ENCODE results near the gene GNL3.

GNL3 gene

GRCh38 chr3:52705438-52705687 lies 19.5 kb downstream of the GNL3 start:
- Histone ChIP-seq H2AFZ (ENCODE audit: low read length) (no peak overlapping the region), H3K79me2 (ENCODE audit: insufficient read depth, low read length) (peaks cover 8% of the 10 kb centered on the region; the same call in 1 of the 2 replicates), H3K4me2 (ENCODE audit: low read length) (peak overlapping the region; percentile 81), H3K9ac (ENCODE audit: low read length) (peak overlapping the region; percentile 90), H3K27ac (ENCODE audit: low read depth, low read length, poor library complexity, severe bottlenecking) (peak overlapping the region; percentile 58), H3K4me1 (ENCODE audit: insufficient read depth, low read length, severe bottlenecking) (peaks cover 31% of the 10 kb centered on the region), H3K9me2 (ENCODE audit: low read depth, low read length) (no peaks in the 10 kb centered on the region), H3K4me3 (ENCODE audit: low read depth, low read length, poor library complexity, severe bottlenecking) (peak overlapping the region; percentile 90), H3K36me3 (ENCODE audit: insufficient read depth, low read length) (peaks cover 16% of the 10 kb centered on the region; the same call in 1 of the 2 replicates), H3K27me3 (ENCODE audit: insufficient read depth, low read length) (no peaks in the 10 kb centered on the region), H3F3A (ENCODE audit: insufficient read depth, low read length) (no peaks in the 10 kb centered on the region), H4K20me1 (ENCODE audit: insufficient read depth, low read length) (no peaks in the 10 kb centered on the region), H3K9me3 (ENCODE audit: low read length) (no peaks in the 10 kb centered on the region)
- TF ChIP-seq, protein P1, sequence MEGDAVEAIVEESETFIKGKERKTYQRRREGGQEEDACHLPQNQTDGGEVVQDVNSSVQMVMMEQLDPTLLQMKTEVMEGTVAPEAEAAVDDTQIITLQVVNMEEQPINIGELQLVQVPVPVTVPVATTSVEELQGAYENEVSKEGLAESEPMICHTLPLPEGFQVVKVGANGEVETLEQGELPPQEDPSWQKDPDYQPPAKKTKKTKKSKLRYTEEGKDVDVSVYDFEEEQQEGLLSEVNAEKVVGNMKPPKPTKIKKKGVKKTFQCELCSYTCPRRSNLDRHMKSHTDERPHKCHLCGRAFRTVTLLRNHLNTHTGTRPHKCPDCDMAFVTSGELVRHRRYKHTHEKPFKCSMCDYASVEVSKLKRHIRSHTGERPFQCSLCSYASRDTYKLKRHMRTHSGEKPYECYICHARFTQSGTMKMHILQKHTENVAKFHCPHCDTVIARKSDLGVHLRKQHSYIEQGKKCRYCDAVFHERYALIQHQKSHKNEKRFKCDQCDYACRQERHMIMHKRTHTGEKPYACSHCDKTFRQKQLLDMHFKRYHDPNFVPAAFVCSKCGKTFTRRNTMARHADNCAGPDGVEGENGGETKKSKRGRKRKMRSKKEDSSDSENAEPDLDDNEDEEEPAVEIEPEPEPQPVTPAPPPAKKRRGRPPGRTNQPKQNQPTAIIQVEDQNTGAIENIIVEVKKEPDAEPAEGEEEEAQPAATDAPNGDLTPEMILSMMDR (IDR thresholded peaks at IDR 0.05; ENCODE audit: low read length), result no peak
- TF ChIP-seq EZH2 (IDR thresholded peaks at IDR 0.05; ENCODE audit: borderline replicate concordance, low read length), result no peak

- H3K4me3 ChIP-seq (ENCODE audit: low read depth, low read length, poor library complexity, severe bottlenecking), result peak within 1 kb of the TSS; percentile 90
- peak within 1 kb of the TSS; percentile 90 for H3K9ac ChIP-seq (ENCODE audit: low read length)
- TF ChIP-seq, protein P1 (IDR thresholded peaks at IDR 0.05; ENCODE audit: low read length), result no peak
- no peak for TF ChIP-seq EZH2 (IDR thresholded peaks at IDR 0.05; ENCODE audit: borderline replicate concordance, low read length)
- no peak within 1 kb of the TSS; the same call in 1 of the 2 replicates for H2AFZ ChIP-seq (ENCODE audit: low read length)
- H3K4me1 ChIP-seq (ENCODE audit: insufficient read depth, low read length, severe bottlenecking), result peaks cover 31% of the 10 kb centered on the region
- no peaks in the 10 kb centered on the region for H3K9me3 ChIP-seq (ENCODE audit: low read length)
- peak within 1 kb of the TSS; percentile 81 for H3K4me2 ChIP-seq (ENCODE audit: low read length)
- no peaks in the 10 kb centered on the region for H3K9me2 ChIP-seq (ENCODE audit: low read depth, low read length)
- H4K20me1 ChIP-seq (ENCODE audit: insufficient read depth, low read length), result no peaks in the 10 kb centered on the region
- H3K27ac ChIP-seq (ENCODE audit: low read depth, low read length, poor library complexity, severe bottlenecking), result peak within 1 kb of the TSS; percentile 59
- H3K27me3 ChIP-seq (ENCODE audit: insufficient read depth, low read length), result no peaks in the 10 kb centered on the region
- H3K79me2 ChIP-seq (ENCODE audit: insufficient read depth, low read length), result peaks cover 8% of the 10 kb centered on the region; the same call in 1 of the 2 replicates
- no peaks in the 10 kb centered on the region for H3F3A ChIP-seq (ENCODE audit: insufficient read depth, low read length)
- H3K36me3 ChIP-seq (ENCODE audit: insufficient read depth, low read length), result peaks cover 16% of the 10 kb centered on the region; the same call in 1 of the 2 replicates
These were observed 20.2 kb downstream of the GNL3 start, which contains the start of the genes GLT8D1 and SPCS1 for GRCh38 chr3:52705688-52706686. Gene GLT8D1 (minus strand): TSS chr3:52705791. CDS start chr3:52700460, 5,331 bp downstream. Gene SPCS1 (plus strand): TSS chr3:52706106. CDS start chr3:52706247, 141 bp downstream.

GRCh38 chr3:52707585-52707984 lies 21.8 kb downstream of the GNL3 start:
- H3K27ac ChIP-seq (ENCODE audit: low read depth, low read length, poor library complexity, severe bottlenecking), result peak overlapping the region; percentile 46
- peaks cover 8% of the 10 kb centered on the region; the same call in 1 of the 2 replicates for H3K79me2 ChIP-seq (ENCODE audit: insufficient read depth, low read length)
- H3K9ac ChIP-seq (ENCODE audit: low read length), result peak overlapping the region; percentile 90; the same call in 1 of the 2 replicates

More at GRCh38 chr3:52707585-52707984, 21.8 kb downstream of the GNL3 start:
- Histone ChIP-seq H3K27me3 (ENCODE audit: insufficient read depth, low read length) (no peaks in the 10 kb centered on the region), H3K4me1 (ENCODE audit: insufficient read depth, low read length, severe bottlenecking) (peaks cover 31% of the 10 kb centered on the region), H3K9me3 (ENCODE audit: low read length) (no peaks in the 10 kb centered on the region), H3K36me3 (ENCODE audit: insufficient read depth, low read length) (peaks cover 28% of the 10 kb centered on the region), H3K9me2 (ENCODE audit: low read depth, low read length) (no peaks in the 10 kb centered on the region), H2AFZ (ENCODE audit: low read length) (no peak overlapping the region), H3K4me2 (ENCODE audit: low read length) (peak overlapping the region; percentile 81), H4K20me1 (ENCODE audit: insufficient read depth, low read length) (no peaks in the 10 kb centered on the region), H3F3A (ENCODE audit: insufficient read depth, low read length) (no peaks in the 10 kb centered on the region), H3K4me3 (ENCODE audit: low read depth, low read length, poor library complexity, severe bottlenecking) (peak overlapping the region; percentile 90)
- TF ChIP-seq, protein P1 (IDR thresholded peaks at IDR 0.05; ENCODE audit: low read length), result no peak
- TF ChIP-seq EZH2 (IDR thresholded peaks at IDR 0.05; ENCODE audit: borderline replicate concordance, low read length), result no peak
